Measurements from ENCODE around the gene OR51B2.

GRCh38 chr11:5301846-5302245 is 22.3 kb downstream of the OR51B2 start, which contains the start of gene OR51B4:
- TF ChIP-seq CTCF (conservative IDR thresholded peaks at IDR 0.05) (no peak), ZFX (IDR thresholded peaks at IDR 0.05) (no peak)

All from C4-2B (cell line).